ENCODE results near the gene NPC2.

NPC2 gene

GRCh38 chr14:74518221-74518620 is 25.1 kb upstream of the NPC2 start:
- no peak overlapping the region for H3K27ac ChIP-seq
- TF ChIP-seq CTCF (conservative IDR thresholded peaks at IDR 0.05) = no peak

- H3K27ac ChIP-seq = no peak overlapping the region
- TF ChIP-seq CTCF (conservative IDR thresholded peaks at IDR 0.05) = no peak
These were observed 24.6 kb upstream of the NPC2 start for GRCh38 chr14:74517731-74518130.

GRCh38 chr14:74516451-74517160 is 23.5 kb upstream of the NPC2 start:
- no peak overlapping the region for H3K27ac ChIP-seq
- no peak for TF ChIP-seq CTCF (conservative IDR thresholded peaks at IDR 0.05)

GRCh38 chr14:74515891-74516412 is 22.8 kb upstream of the NPC2 start:
- H3K27ac ChIP-seq = no peak overlapping the region
- no peak for TF ChIP-seq CTCF (conservative IDR thresholded peaks at IDR 0.05)

GRCh38 chr14:74514471-74514941 is 21.4 kb upstream of the NPC2 start:
- TF ChIP-seq CTCF (conservative IDR thresholded peaks at IDR 0.05) = no peak
- no peak overlapping the region for H3K27ac ChIP-seq

- TF ChIP-seq CTCF (conservative IDR thresholded peaks at IDR 0.05) = no peak
- H3K27ac ChIP-seq = no peak overlapping the region
These were observed 19.1 kb upstream of the NPC2 start for GRCh38 chr14:74511966-74512830.

- H3K27ac ChIP-seq = no peak overlapping the region
- no peak for TF ChIP-seq CTCF (conservative IDR thresholded peaks at IDR 0.05)
These were observed 17.9 kb upstream of the NPC2 start for GRCh38 chr14:74510959-74511409.
